ENCODE measurements around the gene SMYD2. TPM values are rescaled to one million over a fixed set of nuclear protein-coding genes. Genes with fewer than 3 reads are reported as not detected.

Gene SMYD2
- total and polyA plus RNA-seq, 2 of the 8 experiments (the other 6 are each of a cell fraction or from before 2014, with no cell fraction given): 3.0 to 5.2 TPM

DNA sequence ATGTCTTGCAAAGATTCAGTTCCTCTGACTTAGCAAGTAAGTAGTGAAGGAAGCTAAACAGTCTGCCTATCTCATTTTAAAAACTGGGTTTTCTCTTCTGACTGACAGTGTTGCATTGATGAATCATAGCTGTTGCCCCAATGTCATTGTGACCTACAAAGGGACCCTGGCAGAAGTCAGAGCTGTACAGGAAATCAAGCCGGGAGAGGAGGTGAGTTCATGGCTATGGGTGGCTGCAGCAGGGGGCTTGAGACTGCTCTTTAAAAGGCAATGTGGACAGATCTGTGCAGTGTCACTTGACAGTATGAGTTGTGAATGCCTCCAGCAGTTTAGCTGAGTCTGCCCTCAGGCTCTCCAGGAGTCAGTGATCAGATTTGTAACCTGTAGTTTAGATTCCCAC lies 46.6 kb downstream of the SMYD2 start:
- Histone ChIP-seq H2AFZ (ENCODE audit: low read length) (no peak overlapping the region), H3K23ac (ENCODE audit: insufficient read length) (no peak overlapping the region), H3K27ac (ENCODE audit: low read depth, low read length) (no peak overlapping the region), H3K79me1 (ENCODE audit: low read depth, low read length) (no peaks in the 10 kb centered on the region), H3K56ac (replicated peaks; ENCODE audit: insufficient read length, low read depth, low read length) (no peak overlapping the region), H3K79me2 (ENCODE audit: control insufficient read depth in 1 of 2, insufficient read depth in 2 of 2, low read length in 2 of 2) (no peaks in the 10 kb centered on the region), H3K27me3 (replicated peaks in 1 of 4; ENCODE audit: control insufficient read depth in 3 of 4, extremely low read depth in 1 of 4, insufficient read depth in 3 of 4, low read length in 3 of 4) (no peaks in the 10 kb centered on the region), H2BK12ac (ENCODE audit: low read depth, low read length) (no peak overlapping the region), H3K4me3 (ENCODE audit: extremely low read depth in 1 of 4, insufficient read depth in 2 of 4, low read depth in 3 of 4, low read length in 4 of 4) (no peak overlapping the region), H2BK20ac (ENCODE audit: low read length) (no peak overlapping the region), H3K4me1 (replicated peaks in 1 of 4; ENCODE audit: control insufficient read depth in 3 of 4, insufficient read depth in 4 of 4, low read length in 3 of 4) (no peaks in the 10 kb centered on the region; a peak in 1 of 7 replicates), H2BK5ac (ENCODE audit: low read depth, low read length) (no peak overlapping the region), H3K9ac (replicated peaks in 1 of 4; ENCODE audit: extremely low read depth in 1 of 4, low read depth in 3 of 4, low read length in 3 of 4) (no peak overlapping the region), H3K36me3 (ENCODE audit: control insufficient read depth in 2 of 4, insufficient read depth in 4 of 4, low read length in 3 of 4) (no peaks in the 10 kb centered on the region), H3K4me2 (ENCODE audit: insufficient read depth in 1 of 2, low read depth in 2 of 2, low read length in 2 of 2) (no peak overlapping the region), H2AK5ac (ENCODE audit: low read depth, low read length) (no peak overlapping the region), H3K14ac (ENCODE audit: insufficient read length) (no peak overlapping the region), H3K4ac (replicated peaks; ENCODE audit: insufficient read length, low read depth, low read length) (no peak overlapping the region), H2BK15ac (ENCODE audit: low read length) (no peak overlapping the region), H2BK120ac (replicated peaks; ENCODE audit: low read depth, low read length) (no peak overlapping the region), H4K20me1 (replicated peaks in 1 of 2; ENCODE audit: control insufficient read depth in 1 of 2, insufficient read depth in 2 of 2, low read length in 2 of 2) (peaks cover 0 to 1% of the 10 kb centered on the region in 2 experiments), H3K23me2 (ENCODE audit: low read depth, low read length) (no peaks in the 10 kb centered on the region), H3K18ac (ENCODE audit: extremely low read depth, low read length) (no peak overlapping the region), H4K91ac (replicated peaks; ENCODE audit: insufficient read length, low read length) (no peak overlapping the region), H4K8ac (ENCODE audit: extremely low read depth, insufficient read depth, low read length) (no peak overlapping the region), H3K9me3 (ENCODE audit: insufficient read depth in 2 of 2, low read depth in 1 of 2, low read length in 1 of 2) (no peaks in the 10 kb centered on the region), H4K5ac (ENCODE audit: insufficient read length, low read depth, low read length) (no peak overlapping the region)
- POLR2A ChIA-PET (ENCODE audit: partially characterized antibody): interaction anchor here (2.0 kb wide), 1 partner anchor 10 kb away, joined by 9 read pairs; no protein-coding TSS in a partner anchor
- TF ChIP-seq CBX5 (IDR thresholded peaks at IDR 0.05; ENCODE audit: low read depth, low read length): no peak
- TF ChIP-seq TAF7 (optimal IDR thresholded peaks at IDR 0.05; ENCODE audit: borderline replicate concordance, low read depth, low read length): no peak
- CTCF ChIA-PET (ENCODE audit: partially characterized antibody): interaction anchor here (0.6 to 19.1 kb wide), 29 partner anchors 11 to 361 kb away, joined by 3 to 610 read pairs (median 14); partner anchors contain the start of gene SMYD2
- WGBS, 2 experiments (ENCODE audit: extremely low coverage in 1 of 2, insufficient coverage in 1 of 2, insufficient read length in 1 of 2, insufficient replicate concordance in 2 of 2, low coverage in 1 of 2, low lambda C conversion rate in 2 of 2, missing lambda C conversion rate in 1 of 2): 76% methylated on average over 1 of the region's 1 CpG; no CpG with 5 or more reads in 1 of the 2 experiments
- no peak for FAIRE-seq
- no peak for DNase-seq (ENCODE audit: low read depth in 1 of 2, low spot score in 2 of 2)

All from H1 (cell line).